HG02642 (cell line): Measurements from ENCODE around the gene TBCEL.
"Not testable (repeated sequence)": the region's sequence is repeated elsewhere in the genome, so short reads cannot be mapped to it uniquely, and the experiment has no call there.

Experiments used
- ATAC-seq: cut with Tn5 transposase; IDR thresholded peaks from one replicate; pipeline ENCODE4 v1.9.1; 2021; ENCODE audit warnings: mild to moderate bottlenecking; ENCODE audit not compliant: unreplicated experiment, poor library complexity

Gene TBCEL

DNA sequence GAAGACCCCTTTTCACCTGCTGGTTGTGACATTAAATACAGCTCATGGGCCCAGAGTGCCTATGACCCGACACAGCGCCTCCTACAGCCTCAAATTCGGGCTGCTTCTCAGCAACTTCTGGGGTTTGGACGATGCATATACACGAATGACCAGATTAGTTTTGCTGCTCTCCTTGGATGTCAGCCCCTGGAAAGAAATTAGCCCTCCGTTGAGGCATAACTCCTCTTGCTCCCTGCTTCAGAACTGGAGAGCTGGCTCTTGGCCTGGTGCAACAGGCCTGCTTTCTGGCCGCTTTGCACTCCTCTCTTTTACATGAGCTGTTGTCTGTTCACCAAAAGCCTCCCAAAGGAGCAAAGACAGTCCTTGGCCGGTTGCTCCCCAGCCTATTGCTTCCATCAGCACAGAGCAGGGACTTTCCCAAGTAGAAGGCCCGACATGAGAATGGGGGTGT is 80.4 kb downstream of the TBCEL start:
- ATAC-seq = no peak

DNA sequence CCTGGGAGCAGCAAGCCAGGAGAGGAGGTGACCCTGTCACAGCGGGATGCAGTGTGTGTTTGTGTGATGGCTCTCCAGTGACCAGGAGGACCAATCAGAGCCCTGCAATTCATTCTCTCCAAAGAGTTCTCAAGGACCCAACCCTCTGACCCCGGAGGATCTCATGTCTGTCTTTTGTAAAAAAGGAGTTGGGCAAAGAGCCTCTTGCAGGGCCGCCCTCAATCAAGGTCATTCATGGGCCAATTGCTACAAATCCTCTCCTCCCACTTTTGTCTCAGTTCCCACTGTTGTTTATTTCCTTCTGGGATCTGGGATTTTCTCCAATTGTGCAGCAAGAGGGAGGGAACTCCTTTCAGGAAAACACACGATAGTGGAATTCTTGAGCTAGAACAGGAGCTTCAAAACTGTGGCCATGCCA is 81.2 kb downstream of the TBCEL start:
- no peak for ATAC-seq

DNA sequence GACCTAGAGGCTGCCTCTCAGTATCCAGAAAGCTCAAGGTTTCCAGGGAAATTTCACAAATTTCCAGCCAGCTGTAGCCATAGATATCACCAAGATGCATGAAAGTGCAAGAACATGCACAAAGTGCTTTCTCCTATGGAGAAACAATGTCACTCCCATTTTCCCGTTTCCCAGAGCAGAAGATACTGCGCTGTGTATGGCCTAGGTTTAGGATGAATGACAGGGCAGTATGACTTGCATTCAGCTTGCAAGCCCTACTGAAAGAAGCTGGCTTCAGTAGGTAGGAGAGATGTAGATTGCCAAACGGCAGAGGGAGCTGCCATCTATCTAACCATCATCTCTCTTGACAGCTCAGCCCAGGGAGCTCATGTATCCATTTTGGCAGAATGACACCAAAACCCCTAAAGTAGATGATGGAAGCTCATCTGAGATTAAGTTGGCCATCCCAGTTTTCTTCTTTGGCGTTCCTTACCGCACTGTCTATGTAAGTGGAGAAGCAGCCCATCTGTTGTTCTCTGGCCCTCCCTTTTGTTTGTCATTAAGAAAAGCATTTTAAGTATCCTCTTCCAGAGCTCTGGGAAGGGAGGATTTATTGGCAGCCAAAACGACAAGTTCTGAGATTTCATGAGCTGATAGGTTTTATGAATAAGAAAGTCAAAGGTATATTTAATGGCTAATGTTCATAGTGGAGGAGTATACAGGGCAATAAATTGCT is 81.7 kb downstream of the TBCEL start:
- ATAC-seq = no peak

DNA sequence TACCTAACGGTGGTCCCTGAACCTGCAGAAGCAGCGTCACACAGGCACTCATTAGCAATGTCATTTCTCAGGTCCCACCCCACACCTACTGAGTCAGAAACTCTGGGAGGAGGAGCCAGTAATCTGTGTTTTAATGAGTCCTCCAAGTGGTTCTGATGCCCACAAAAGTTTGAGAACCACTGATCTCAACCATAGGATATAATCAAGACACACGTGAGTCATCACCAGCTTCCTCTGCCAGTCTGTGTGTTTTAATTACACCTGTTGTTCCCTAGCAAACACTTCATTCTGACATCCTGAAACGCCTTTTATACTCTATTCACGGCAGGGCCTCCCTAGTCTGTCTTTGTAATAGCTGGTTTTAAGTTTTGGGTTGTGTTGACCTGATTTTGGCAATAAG is 82.9 kb downstream of the TBCEL start:
- no peak for ATAC-seq

DNA sequence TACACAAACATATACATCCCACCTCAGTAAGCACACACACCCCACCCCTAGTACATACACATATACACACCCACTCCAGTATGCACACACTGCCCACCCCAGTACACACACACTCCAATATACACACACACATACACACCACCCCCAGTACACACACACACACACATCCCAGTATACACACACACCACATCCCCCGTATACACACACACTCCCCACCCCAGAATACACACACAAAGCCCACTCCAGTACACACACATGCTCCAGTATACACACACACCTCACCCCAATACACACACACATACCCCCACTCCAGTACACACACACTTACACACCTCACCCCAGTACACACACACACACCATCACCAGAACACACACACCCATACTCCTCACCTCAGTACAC is 84.5 kb downstream of the TBCEL start:
- no peak for ATAC-seq

DNA sequence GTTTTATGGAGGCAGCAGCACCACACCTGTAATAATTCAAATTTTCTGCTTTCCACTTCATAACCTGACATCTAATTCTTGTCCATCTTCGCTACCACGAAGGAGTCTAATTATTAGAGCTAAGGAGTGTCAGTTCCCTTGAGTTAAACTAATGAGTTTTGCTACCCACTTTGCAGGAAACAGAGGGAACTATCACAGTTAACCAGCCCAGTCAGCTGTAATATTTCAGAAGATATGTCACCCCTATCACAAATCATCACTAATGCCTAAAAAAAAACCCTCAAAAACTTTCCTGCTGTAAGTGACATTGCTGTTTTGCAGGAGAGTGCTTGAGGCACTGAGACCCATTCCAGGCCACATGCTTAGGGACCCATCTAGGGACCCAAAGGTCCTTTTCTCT is 85.6 kb downstream of the TBCEL start:
- ATAC-seq = no peak

DNA sequence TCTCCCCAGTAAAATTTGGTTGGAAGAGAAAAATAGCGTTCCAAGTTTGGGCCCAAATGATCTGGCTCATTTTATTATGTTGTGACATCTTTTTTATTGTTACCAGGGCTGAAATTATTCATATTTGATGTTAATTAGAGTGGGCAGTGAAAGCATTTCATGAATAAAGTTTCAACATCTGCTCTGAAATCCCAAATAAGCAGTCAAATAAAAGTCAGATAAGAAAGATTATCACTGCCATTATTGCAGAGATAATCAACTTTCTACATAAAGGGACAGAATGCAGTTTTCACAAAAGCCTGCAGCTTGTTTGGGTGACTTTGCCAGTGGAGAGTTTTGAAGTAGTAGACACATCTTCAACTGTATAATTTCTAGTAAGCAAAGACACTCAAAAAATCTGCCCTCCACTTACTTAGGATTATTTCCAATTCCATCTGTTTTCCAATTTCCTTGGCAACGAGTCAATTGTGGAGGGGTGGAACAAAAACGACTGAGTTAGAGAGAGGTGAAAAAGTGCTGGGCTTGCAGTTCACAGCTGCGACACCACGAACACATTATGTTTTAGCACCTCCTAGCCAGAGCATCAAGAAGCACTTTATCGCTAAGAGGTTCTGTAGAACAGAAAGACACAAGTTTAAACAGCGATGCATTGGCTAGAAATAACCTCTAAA is 86.1 kb downstream of the TBCEL start:
- ATAC-seq = no peak

DNA sequence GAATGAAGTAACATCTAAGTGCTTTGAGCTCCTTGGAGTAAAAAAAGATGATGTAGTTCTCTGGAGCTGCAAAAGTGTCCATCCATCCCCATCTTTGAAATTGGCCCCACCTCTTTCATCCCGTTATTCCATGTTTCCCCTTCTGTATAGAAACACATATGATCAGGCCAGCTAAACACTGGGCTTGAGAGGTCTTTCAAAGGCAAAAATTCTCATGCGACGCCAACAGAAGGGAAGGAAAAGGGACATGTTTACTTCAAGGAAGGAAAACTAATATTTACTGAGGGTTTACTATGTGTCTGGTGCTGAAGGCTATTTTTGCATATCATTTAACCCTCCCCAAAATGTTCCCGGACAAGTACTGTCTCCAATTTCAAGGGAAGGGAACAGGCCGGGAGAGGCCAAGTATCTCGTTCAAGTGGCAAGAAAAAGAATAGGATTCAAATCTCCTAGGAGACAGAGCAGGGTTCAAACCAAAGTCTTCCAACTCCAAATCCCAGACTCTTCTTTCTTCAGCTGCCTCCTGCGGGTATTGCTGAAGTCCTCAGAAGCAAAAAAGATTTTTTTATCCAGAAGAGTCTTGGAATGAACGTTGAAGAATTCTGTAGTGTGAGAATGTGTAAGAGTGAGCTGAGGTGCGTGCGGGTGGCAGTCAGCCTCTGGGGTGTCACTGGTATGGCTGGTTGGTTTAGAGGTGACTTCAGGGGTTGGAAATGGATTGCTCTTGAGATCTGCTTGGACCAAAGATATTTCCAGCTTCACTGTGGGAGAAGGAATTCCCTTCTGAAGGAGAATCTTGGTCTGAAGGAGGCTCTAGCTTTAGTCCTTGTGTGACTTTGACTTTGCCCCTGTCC is 87.2 kb downstream of the TBCEL start:
- ATAC-seq = no peak

DNA sequence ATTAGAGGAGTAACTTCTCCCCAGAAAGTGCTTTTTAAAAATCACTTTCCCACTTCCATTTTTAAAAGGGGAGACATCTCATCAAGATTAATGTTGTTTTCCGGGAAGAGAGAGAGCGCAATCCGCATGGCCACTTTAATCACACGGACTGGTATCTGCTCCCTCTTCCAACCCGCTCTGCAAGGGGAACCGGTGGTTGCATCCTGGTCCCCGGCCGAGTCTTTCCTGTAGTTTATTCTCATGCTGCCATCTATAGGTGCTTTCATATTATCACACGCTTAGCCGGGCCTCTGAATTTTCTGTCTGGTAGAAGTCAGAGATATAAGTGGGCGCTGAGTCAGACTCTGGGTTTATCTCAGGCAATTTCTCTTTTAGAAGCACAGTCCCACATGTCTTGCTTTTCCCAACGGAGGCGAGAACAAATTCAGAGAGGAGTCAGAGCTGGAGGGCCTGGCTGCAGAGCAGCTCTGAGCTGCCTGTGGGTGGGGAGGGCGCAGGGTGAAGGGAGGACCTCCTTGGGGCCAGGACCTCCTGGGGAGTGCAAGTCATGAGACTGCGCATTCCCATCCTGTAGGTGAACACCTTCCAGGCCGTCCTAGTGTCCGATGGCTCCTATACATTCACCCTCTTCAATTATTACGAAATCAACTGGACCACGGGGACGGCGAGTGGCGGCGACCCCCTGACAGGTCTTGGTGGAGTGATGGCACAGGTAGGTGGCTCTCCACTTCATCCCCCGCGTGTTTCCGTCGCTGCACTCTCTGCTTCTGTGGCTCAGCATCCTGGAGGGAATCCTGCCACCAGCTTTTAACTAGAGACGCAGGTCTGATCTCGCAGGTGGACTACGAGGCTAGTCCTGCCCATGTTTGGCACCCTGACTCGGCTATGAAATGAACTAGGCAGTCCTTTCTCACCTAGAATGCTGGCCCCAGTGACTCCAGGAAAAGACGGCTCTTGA is 88.9 kb downstream of the TBCEL start:
- ATAC-seq = no peak

DNA sequence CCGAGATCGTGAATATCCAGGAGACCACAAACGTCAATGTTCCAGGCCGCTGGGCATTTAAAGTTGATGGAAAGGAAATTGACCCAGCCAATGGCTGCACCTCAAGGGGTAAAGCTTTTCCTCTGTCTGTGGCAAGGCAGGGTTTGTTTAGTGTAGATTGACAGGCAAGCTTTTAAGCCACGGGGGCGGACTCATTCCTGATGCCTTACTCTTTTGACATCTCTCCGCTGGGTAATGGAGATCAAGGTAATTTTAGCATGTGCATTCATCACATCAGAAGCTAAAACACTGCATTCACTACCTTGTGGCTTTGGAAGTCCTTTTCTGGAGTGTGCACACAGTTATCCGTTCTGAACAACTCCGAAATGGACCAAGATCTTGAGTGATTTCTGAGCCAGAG is 89.7 kb downstream of the TBCEL start:
- ATAC-seq = no peak

DNA sequence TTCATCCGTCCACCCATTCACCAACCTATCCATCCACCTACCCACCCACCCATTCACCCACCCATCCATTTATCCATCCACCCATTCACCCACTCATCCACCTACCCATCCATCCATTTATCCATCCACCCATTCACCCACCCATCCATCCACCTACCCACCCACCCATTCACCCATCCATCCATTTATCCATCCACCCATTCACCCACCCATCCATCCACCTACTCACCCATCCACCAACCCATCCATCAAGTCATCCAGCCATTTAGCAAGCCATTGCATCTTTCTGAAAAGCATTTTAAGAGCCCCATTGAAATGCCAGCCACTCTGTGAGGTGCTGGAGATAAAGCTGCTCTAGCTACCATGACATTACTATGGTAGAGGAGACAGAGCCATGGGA is 91.1 kb downstream of the TBCEL start:
- ATAC-seq = not testable (repeated sequence)

DNA sequence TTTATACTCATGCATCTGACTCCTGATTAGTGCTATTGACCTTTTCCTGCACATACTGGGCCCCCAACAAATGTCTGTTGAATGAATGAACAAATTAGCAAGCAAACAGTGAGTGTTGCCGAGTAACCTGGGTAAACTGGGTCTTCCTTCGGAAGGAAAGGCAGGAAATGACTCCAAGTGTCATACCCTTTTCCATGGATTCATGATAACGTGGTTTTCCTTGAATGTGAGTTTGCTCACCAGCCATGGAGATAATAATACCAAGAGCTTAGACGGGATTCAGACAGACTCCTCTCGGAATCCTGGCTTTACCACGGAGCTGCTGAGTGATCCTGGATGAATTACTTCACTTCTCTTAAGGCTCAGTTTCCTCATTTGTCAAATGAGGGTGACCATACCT is 93.9 kb downstream of the TBCEL start:
- ATAC-seq = no peak

DNA sequence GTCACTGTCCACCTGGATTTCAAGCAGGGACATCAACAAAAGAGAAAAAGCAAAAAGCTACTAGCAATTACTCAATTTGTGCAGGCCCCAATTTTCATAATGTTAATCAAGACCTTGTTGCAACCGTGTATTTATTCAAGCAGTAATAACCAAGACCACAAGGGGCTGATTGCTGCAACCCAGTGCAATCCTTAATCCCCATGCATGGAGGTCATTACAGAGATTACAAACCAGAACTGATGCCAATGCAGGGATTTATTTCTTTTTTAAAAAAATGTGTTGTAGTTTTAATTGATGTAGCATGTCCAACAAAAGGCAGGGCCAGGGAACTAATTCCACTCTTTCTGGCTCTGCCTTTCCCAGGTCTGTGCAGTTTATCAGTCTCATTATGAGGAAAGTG is 95.5 kb downstream of the TBCEL start:
- no peak for ATAC-seq

DNA sequence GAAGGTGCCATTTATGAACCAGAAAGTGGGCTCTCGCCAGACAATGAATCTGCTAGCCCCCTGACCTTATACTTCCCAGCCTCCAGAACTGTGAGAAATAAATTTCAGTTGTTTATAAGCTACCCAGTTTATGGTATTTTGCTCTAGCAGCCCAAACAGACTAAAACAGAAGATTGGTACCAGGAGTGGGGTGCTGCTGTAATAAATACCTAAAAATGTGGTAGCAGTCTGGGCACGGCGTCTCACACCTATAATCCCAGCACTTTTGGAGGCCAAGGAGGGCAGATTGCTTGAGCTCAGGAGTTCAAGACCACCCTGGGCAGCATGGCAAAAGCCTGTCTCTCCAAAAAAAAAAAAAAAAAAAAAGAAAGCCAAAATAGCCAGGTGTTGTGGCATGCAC is 98.4 kb downstream of the TBCEL start:
- no peak for ATAC-seq

DNA sequence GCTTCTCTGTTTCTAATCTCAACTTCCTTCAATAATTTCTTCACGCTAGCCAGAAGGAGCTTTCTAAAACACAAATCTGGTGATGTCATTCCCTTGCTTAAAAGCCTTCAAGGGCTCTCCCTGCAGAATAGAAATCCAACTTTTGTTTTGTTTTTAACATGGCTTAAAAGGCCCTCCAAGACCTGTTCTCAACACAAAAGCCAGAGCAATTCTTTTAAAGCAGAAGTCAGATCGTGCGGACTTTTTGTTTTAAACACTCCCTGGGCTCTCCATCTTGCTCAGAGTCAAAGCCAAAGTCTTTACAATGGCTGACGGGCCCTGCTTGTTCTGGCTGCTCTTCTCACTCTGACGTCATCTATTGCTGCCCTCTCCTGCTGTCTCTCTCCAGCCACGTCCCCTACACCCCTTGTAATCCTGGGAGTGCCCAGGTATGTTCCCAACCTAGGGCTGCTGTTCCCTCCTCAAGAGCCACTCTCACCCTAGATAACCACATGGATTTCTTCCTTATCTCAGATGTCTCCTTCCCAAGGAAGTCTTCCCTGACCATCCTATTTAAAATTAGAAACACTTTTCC is 99.7 kb downstream of the TBCEL start:
- no peak for ATAC-seq

DNA sequence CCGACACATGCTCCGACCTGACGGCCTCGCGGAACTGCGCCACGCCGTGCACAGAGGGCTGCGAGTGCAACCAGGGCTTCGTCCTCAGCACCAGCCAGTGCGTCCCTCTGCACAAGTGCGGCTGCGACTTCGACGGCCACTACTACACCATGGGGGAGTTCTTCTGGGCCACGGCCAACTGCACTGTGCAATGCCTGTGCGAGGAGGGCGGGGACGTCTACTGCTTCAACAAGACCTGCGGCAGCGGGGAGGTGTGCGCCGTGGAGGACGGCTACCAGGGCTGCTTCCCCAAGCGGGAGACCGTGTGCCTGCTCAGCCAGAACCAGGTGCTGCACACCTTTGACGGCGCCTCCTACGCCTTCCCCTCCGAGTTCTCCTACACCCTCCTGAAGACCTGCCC is 103.9 kb downstream of the TBCEL start:
- ATAC-seq = no peak

DNA sequence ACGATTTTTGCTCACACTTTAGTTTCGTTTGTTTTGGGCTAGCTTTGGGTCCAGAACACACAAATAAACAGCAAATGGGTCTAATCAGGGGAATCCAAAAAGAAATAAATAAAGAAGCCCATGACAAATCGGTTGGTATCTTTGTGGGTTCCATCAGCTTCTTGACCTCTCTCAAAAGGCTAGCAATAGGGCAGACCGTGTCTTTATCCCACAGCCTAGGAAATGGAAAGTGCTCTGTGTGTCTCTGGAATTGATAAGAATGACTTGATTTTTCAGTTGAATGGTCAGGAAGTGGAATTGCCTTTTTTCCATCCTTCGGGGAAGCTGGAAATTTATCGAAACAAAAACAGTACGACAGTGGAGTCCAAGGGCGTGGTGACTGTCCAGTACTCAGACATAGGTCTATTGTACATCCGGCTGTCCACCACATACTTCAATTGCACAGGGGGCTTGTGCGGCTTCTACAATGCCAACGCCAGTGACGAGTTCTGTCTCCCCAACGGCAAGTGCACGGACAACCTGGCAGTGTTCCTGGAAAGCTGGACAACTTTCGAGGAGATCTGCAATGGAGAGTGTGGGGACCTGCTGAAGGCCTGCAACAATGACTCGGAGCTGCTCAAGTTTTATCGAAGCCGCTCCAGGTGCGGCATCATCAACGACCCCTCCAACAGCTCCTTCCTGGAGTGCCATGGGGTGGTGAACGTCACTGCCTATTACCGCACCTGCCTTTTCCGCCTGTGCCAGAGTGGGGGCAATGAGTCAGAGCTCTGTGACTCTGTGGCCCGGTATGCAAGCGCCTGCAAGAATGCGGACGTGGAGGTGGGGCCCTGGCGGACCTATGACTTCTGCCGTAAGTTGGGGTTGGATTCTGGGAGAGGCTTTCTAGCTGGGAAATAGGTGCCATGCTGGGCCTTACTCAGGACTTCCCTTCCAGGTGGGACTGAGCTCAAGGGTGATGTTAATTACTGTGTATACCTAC is 105.7 kb downstream of the TBCEL start:
- no peak for ATAC-seq

DNA sequence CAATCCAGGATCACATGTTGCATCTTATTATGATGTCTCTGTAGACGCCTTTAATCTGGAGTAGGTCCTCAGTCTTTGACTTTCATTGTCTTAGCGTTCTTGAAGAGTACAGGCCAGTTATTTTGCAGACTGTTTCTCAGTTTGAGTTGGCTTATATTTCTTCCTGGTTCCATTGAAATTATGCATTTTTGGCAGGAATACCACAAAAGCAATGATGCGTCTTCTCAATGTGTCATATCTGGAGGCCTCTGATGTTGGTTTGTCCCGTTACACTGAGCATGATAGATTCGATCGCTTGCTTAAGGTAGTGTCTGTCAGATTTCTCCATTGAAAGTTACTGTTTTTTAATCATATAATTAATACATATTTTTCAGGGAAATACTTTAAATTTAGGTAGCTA is 107.8 kb downstream of the TBCEL start:
- no peak for ATAC-seq
